IMR-90 (cell line): ENCODE data around the gene FOXP1. TPM values are rescaled to one million over a fixed set of nuclear protein-coding genes. Genes with fewer than 3 reads are reported as not detected.

ENCODE experiments used
- ATAC-seq: fragments of 200-7000 bp; cut with Tn5 transposase; 2 replicates; pipeline ENCODE4 v1.9.1; 2020; ENCODE audit warnings: low read depth, mild to moderate bottlenecking, moderate library complexity
- BruUV-seq: library from RNA; stranded (reverse); fragments of 400-500 nt; replicated peaks from 2 replicates; lab custom pipeline; 2021; lab: Mats Ljungman, UMichigan
- CTCF ChIA-PET: fragments of 300-600 bp; formaldehyde crosslinking; extraction: SDS; loops from one replicate; lab custom pipeline; 2021; ENCODE audit warnings: antibody characterized with exemption; lab: Yijun Ruan, JAX
- POLR2A ChIA-PET: fragments of 300-600 bp; sonication (Branson Sonifier 250); formaldehyde crosslinking; loops from one replicate; lab custom pipeline; 2022; ENCODE audit warnings: antibody characterized with exemption; ENCODE audit not compliant: unreplicated experiment; lab: Charles Lee
- DNase-seq: peaks from one replicate; pipeline ENCODE4 v3.0.0; 2013
- H2AFZ ChIP-seq: replicated peaks from 2 replicates; pipeline ENCODE3; 2013; ENCODE audit warnings: low read length, mild to moderate bottlenecking; ENCODE audit not compliant: poor library complexity
- H2AK5ac ChIP-seq: 2 replicates; pipeline ENCODE4 v1.6.1; 2013; ENCODE audit warnings: low read depth, low read length, inconsistent platforms
- H2AK9ac ChIP-seq: replicated peaks from 2 replicates; pipeline ENCODE3; 2013; ENCODE audit warnings: mild to moderate bottlenecking, low read depth, low read length, moderate library complexity; ENCODE audit not compliant: poor library complexity
- H2BK120ac ChIP-seq: 2 replicates; pipeline ENCODE4 v1.6.1; 2013; ENCODE audit warnings: low read depth, low read length, inconsistent platforms
- H2BK15ac ChIP-seq: 3 replicates; pipeline ENCODE4 v1.6.1; 2013; ENCODE audit warnings: low read depth, low read length, inconsistent platforms
- H2BK20ac ChIP-seq: 2 replicates; pipeline ENCODE4 v1.6.1; 2013; ENCODE audit warnings: low read depth, mild to moderate bottlenecking, inconsistent platforms, low read length, moderate library complexity
- H2BK5ac ChIP-seq: 2 replicates; pipeline ENCODE4 v1.6.1; 2013; ENCODE audit warnings: mild to moderate bottlenecking, low read depth, low read length, inconsistent platforms; ENCODE audit not compliant: poor library complexity, severe bottlenecking
- H3K14ac ChIP-seq: replicated peaks from 2 replicates; pipeline ENCODE4 v1.6.1; 2013; ENCODE audit warnings: low read depth, low read length, inconsistent platforms
- H3K18ac ChIP-seq: 2 replicates; pipeline ENCODE4 v1.6.1; 2013; ENCODE audit warnings: low read depth, low read length, control low read depth
- H3K23ac ChIP-seq: 2 replicates; pipeline ENCODE4 v1.6.1; 2013; ENCODE audit warnings: low read depth, low read length, inconsistent platforms
- H3K27ac ChIP-seq: 2 replicates; pipeline ENCODE4 v1.5.1; 2013; ENCODE audit warnings: mild to moderate bottlenecking, control low read depth, low read length; ENCODE audit not compliant: insufficient read depth
- H3K27me3 ChIP-seq: 2 replicates; pipeline ENCODE4 v1.6.1; 2013; ENCODE audit warnings: low read length; ENCODE audit not compliant: control insufficient read depth, insufficient read depth
- H3K36me3 ChIP-seq: 2 replicates; pipeline ENCODE4 v1.6.1; 2013; ENCODE audit warnings: low read length, mixed read lengths; ENCODE audit not compliant: control insufficient read depth, insufficient read depth
- H3K4ac ChIP-seq: 2 replicates; pipeline ENCODE4 v1.6.1; 2013; ENCODE audit warnings: low read depth, low read length, inconsistent platforms
- H3K4me1 ChIP-seq: 2 replicates; pipeline ENCODE4 v1.6.1; 2013; ENCODE audit warnings: low read length, mixed read lengths; ENCODE audit not compliant: control insufficient read depth, insufficient read depth
- H3K4me2 ChIP-seq: 2 replicates; pipeline ENCODE4 v1.6.1; 2013; ENCODE audit warnings: low read depth, mild to moderate bottlenecking, control low read depth, low read length, moderate library complexity
- H3K4me3 ChIP-seq: 2 replicates; pipeline ENCODE4 v1.5.1; 2013; ENCODE audit warnings: low read depth, mild to moderate bottlenecking, control low read depth, low read length, moderate library complexity; ENCODE audit not compliant: insufficient read depth
- H3K56ac ChIP-seq: 2 replicates; pipeline ENCODE4 v1.6.1; 2013; ENCODE audit warnings: low read length, inconsistent platforms; ENCODE audit not compliant: insufficient read depth; ENCODE audit errors: extremely low read depth
- H3K79me1 ChIP-seq, 2 experiments: 2 replicates each; pipeline ENCODE4 v1.6.1; 2013; ENCODE audit warnings: low read length in 2 of 2, inconsistent platforms in 1 of 2, low read depth in 1 of 2
- H3K9ac ChIP-seq: 2 replicates; pipeline ENCODE4 v1.6.1; 2013; ENCODE audit warnings: low read depth, low read length, control low read depth
- H3K9me1 ChIP-seq: 2 replicates; pipeline ENCODE4 v1.6.1; 2013; ENCODE audit warnings: low read length, inconsistent platforms; ENCODE audit not compliant: insufficient read depth
- H3K9me3 ChIP-seq: 2 replicates; pipeline ENCODE4 v1.6.1; 2013; ENCODE audit warnings: low read length; ENCODE audit not compliant: control insufficient read depth, insufficient read depth
- H4K20me1 ChIP-seq: 2 replicates; pipeline ENCODE4 v1.6.1; 2013; ENCODE audit warnings: low read length, inconsistent platforms; ENCODE audit not compliant: insufficient read depth
- H4K5ac ChIP-seq: 2 replicates; pipeline ENCODE4 v1.6.1; 2013; ENCODE audit warnings: mild to moderate bottlenecking, low read depth, low read length, control low read depth
- H4K8ac ChIP-seq, 2 experiments: 2 replicates each; pipeline ENCODE4 v1.6.1; 2013; ENCODE audit warnings: low read depth in 2 of 2, low read length in 2 of 2, control low read depth in 1 of 2, inconsistent platforms in 1 of 2
- H4K91ac ChIP-seq: 2 replicates; pipeline ENCODE4 v1.6.1; 2013; ENCODE audit warnings: low read depth, low read length, inconsistent platforms; ENCODE audit not compliant: insufficient read depth
- BHLHE40 ChIP-seq: fragments of 150-350 bp; IDR thresholded peaks from 2 replicates; pipeline ENCODE4 v1.6.1; 2016; ENCODE audit warnings: mild to moderate bottlenecking, low read depth, low read length
- CEBPB ChIP-seq: IDR thresholded peaks from 2 replicates; pipeline ENCODE4 v1.6.1; 2012; ENCODE audit warnings: low read depth, low read length, improper control_type of control experiment
- FOS ChIP-seq: fragments of 150-350 bp; IDR thresholded peaks from 2 replicates; pipeline ENCODE4 v1.6.1; 2016; ENCODE audit warnings: low read depth, low read length
- NFE2L2 ChIP-seq: fragments of 150-350 bp; IDR thresholded peaks from 2 replicates; pipeline ENCODE4 v1.6.1; 2016; ENCODE audit warnings: low read depth, mild to moderate bottlenecking, low read length
- POLR2A ChIP-seq: IDR thresholded peaks from 2 replicates; pipeline ENCODE4 v1.6.1; 2012; ENCODE audit warnings: mild to moderate bottlenecking, low read depth, low read length
- RAD21 ChIP-seq: IDR thresholded peaks from 2 replicates; pipeline ENCODE4 v1.6.1; 2012; ENCODE audit warnings: low read length, improper control_type of control experiment
- RFX5 ChIP-seq: IDR thresholded peaks from 2 replicates; pipeline ENCODE4 v1.8.0; 2012; ENCODE audit warnings: low read depth, mild to moderate bottlenecking, low read length, moderate library complexity
- WGBS, 2 experiments: methylation state at CpG; one replicate each; pipeline versions ENCODE4 v1.1.5 to v1.1.7; 2013; ENCODE audit warnings: missing lambda C conversion rate in 2 of 2; ENCODE audit not compliant: insufficient read length in 1 of 2; ENCODE audit errors: extremely low coverage in 2 of 2; 5-methylcytosine and 5-hydroxymethylcytosine counted together
- dilution Hi-C: fragments of 300-500 bp; cut with HindIII; formaldehyde crosslinking; loops from one replicate; pipeline ENCODE4 v1.14.3; 2018; ENCODE audit warnings: low sequenced_read_pairs; ENCODE audit not compliant: unreplicated experiment
- in situ Hi-C: fragments of 300-500 bp; cut with MboI; formaldehyde crosslinking; loops from 3 replicates; pipeline ENCODE4 v1.14.3; 2019; ENCODE audit warnings: low sequenced_read_pairs, inconsistent platforms, mixed read lengths
- intact Hi-C: fragments of 100-400 bp; cut with micrococcal nuclease; formaldehyde crosslinking; loops from 2 replicates; pipeline ENCODE4 v1.10.0; 2022
- polyA plus RNA-seq, 3 experiments: library from polyadenylated mRNA; depleted of rRNA; stranded (reverse); fragments of >200 nt; gene quantifications; 2 replicates each; pipeline ENCODE4 v1.2.3, GENCODE V29; 2012; ENCODE audit warnings: low replicate concordance in 1 of 3
- total RNA-seq: library from RNA; depleted of rRNA; stranded (reverse); fragments of >200 nt; gene quantifications from 2 replicates; pipeline ENCODE4 v1.2.3, GENCODE V29; 2012
- TF ChIP-seq, protein P1 (sequence below): conservative IDR thresholded peaks from 2 replicates; pipeline ENCODE4 v1.5.1; 2012; ENCODE audit warnings: mild to moderate bottlenecking, low read depth, low read length, improper control_type of control experiment
- TF ChIP-seq, protein P2 (sequence below): fragments of 150-350 bp; IDR thresholded peaks from 2 replicates; pipeline ENCODE4 v1.6.1; 2016; ENCODE audit warnings: low read depth, mild to moderate bottlenecking, low read length, moderate library complexity, borderline replicate concordance
- TF ChIP-seq, protein P3 (sequence below): fragments of 150-350 bp; IDR thresholded peaks from 2 replicates; pipeline ENCODE4 v1.6.1; 2017; ENCODE audit warnings: mild to moderate bottlenecking, antibody characterized with exemption, low read length, low read depth

FOXP1 gene
- total and polyA plus RNA-seq, 2 of the 4 experiments (the other 2 are of a cell fraction), result 37.0 to 132 TPM

DNA sequence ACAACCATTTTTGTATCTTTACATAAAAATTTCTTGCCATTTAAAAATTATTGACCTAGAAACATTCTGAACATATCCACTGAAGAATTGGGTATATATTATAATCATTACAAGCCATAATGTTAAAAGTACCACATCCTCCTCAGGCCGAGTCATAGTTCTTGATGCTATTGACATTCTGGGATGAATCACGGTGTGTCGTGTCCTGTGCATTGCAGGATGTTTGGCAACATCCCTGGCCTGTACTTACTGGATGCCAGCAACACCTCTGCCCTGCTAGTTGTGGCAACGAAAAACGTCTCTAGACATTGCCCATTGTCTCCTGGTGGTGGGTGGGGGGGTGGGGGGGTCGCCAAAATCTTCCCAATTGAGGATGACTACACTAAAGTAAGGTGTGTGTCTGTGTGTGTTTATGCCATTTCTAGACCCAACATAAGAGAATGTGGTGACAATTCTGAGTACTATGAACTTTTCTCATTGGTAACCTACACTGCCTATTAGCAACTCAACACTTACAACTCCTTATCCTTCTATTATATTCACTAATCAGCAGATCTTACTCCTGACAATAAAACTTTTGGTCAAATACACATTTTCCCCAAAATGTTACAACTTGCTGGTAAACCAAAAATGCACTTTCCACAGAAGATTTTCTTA is 471.6 kb downstream of the FOXP1 start:
- peak overlapping the region; percentile 66 to 91; a peak in 2 of 4 replicates for H4K8ac ChIP-seq
- no peak overlapping the region for H3K4me3 ChIP-seq
- no peaks in the 10 kb centered on the region for H3K9me3 ChIP-seq
- ChIA-PET POLR2A (no interaction called here), CTCF (no interaction called here)
- no peak overlapping the region for H2AK9ac ChIP-seq
- H2BK20ac ChIP-seq, result peak overlapping the region; percentile 86
- TF ChIP-seq NFE2L2, result peak; percentile 67; the same call in 1 of the 2 replicates
- peak; percentile 95 for TF ChIP-seq FOS
- TF ChIP-seq CEBPB, result peak; percentile 99
- TF ChIP-seq RFX5, result no peak
- TF ChIP-seq POLR2A, result no peak
- TF ChIP-seq, protein P1, sequence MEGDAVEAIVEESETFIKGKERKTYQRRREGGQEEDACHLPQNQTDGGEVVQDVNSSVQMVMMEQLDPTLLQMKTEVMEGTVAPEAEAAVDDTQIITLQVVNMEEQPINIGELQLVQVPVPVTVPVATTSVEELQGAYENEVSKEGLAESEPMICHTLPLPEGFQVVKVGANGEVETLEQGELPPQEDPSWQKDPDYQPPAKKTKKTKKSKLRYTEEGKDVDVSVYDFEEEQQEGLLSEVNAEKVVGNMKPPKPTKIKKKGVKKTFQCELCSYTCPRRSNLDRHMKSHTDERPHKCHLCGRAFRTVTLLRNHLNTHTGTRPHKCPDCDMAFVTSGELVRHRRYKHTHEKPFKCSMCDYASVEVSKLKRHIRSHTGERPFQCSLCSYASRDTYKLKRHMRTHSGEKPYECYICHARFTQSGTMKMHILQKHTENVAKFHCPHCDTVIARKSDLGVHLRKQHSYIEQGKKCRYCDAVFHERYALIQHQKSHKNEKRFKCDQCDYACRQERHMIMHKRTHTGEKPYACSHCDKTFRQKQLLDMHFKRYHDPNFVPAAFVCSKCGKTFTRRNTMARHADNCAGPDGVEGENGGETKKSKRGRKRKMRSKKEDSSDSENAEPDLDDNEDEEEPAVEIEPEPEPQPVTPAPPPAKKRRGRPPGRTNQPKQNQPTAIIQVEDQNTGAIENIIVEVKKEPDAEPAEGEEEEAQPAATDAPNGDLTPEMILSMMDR, result no peak
- TF ChIP-seq RAD21, result peak; percentile 31
- TF ChIP-seq, protein P2, sequence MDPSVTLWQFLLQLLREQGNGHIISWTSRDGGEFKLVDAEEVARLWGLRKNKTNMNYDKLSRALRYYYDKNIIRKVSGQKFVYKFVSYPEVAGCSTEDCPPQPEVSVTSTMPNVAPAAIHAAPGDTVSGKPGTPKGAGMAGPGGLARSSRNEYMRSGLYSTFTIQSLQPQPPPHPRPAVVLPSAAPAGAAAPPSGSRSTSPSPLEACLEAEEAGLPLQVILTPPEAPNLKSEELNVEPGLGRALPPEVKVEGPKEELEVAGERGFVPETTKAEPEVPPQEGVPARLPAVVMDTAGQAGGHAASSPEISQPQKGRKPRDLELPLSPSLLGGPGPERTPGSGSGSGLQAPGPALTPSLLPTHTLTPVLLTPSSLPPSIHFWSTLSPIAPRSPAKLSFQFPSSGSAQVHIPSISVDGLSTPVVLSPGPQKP, result no peak
- TF ChIP-seq BHLHE40, result 0 out of 2 replicates have a peak, but pooled peaks have one; percentile 57
- TF ChIP-seq, protein P3, sequence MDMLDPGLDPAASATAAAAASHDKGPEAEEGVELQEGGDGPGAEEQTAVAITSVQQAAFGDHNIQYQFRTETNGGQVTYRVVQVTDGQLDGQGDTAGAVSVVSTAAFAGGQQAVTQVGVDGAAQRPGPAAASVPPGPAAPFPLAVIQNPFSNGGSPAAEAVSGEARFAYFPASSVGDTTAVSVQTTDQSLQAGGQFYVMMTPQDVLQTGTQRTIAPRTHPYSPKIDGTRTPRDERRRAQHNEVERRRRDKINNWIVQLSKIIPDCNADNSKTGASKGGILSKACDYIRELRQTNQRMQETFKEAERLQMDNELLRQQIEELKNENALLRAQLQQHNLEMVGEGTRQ, result no peak
- H2BK15ac ChIP-seq, result peak overlapping the region; percentile 93; the same call in 2 of the 3 replicates
- ATAC-seq (peak; percentile 49), DNase-seq (peak; percentile 97)
- H2AK5ac ChIP-seq, result peak overlapping the region; percentile 87; the same call in 1 of the 2 replicates
- BruUV-seq, result no TSS peak
- in situ Hi-C loops (no loop called here), dilution Hi-C loops (no loop called here), intact Hi-C loops (loop anchor here (2.0 kb wide), 1 partner anchor 193 kb away; no protein-coding TSS in a partner anchor)
- peak overlapping the region; percentile 85 for H3K18ac ChIP-seq
- H3K23ac ChIP-seq, result peak overlapping the region; percentile 80; the same call in 1 of the 2 replicates
- WGBS, 2 experiments, result no CpG with 5 or more reads among the region's 6 CpGs
- H3K4me2 ChIP-seq, result peak overlapping the region; percentile 95; the same call in 1 of the 2 replicates
- peak overlapping the region; percentile 97 for H2BK5ac ChIP-seq
- H3K56ac ChIP-seq, result peak overlapping the region; percentile 72; the same call in 1 of the 2 replicates
- H3K4me1 ChIP-seq, result peaks cover 14% of the 10 kb centered on the region
- no peaks in the 10 kb centered on the region for H4K20me1 ChIP-seq
- peak overlapping the region; percentile 85; the same call in 1 of the 2 replicates for H3K27ac ChIP-seq
- peaks cover 30 to 71% of the 10 kb centered on the region in 2 experiments for H3K79me1 ChIP-seq
- H3K14ac ChIP-seq, result peak overlapping the region; percentile 72; the same call in 1 of the 2 replicates
- peaks cover 11% of the 10 kb centered on the region for H3K36me3 ChIP-seq
- no peak overlapping the region for H2AFZ ChIP-seq
- H4K5ac ChIP-seq, result no peak overlapping the region; the same call in 1 of the 2 replicates
- H2BK120ac ChIP-seq, result peak overlapping the region; percentile 86
- no peaks in the 10 kb centered on the region for H3K27me3 ChIP-seq
- peak overlapping the region; percentile 88; the same call in 1 of the 2 replicates for H3K4ac ChIP-seq
- peak overlapping the region; percentile 90; the same call in 1 of the 2 replicates for H4K91ac ChIP-seq
- H3K9me1 ChIP-seq, result peaks cover 7% of the 10 kb centered on the region
- H3K9ac ChIP-seq, result no peak overlapping the region; the same call in 1 of the 2 replicates
